HG02610 (cell line): Measurements from ENCODE around the gene ZNF469.
"Not testable (repeated sequence)": the region's sequence is repeated elsewhere in the genome, so short reads cannot be mapped to it uniquely, and the experiment has no call there.

Experiments used
- ATAC-seq: cut with Tn5 transposase; IDR thresholded peaks from one replicate; pipeline ENCODE4 v1.9.1; 2021; ENCODE audit warnings: mild to moderate bottlenecking, moderate library complexity; ENCODE audit not compliant: unreplicated experiment

The ZNF469 gene

DNA sequence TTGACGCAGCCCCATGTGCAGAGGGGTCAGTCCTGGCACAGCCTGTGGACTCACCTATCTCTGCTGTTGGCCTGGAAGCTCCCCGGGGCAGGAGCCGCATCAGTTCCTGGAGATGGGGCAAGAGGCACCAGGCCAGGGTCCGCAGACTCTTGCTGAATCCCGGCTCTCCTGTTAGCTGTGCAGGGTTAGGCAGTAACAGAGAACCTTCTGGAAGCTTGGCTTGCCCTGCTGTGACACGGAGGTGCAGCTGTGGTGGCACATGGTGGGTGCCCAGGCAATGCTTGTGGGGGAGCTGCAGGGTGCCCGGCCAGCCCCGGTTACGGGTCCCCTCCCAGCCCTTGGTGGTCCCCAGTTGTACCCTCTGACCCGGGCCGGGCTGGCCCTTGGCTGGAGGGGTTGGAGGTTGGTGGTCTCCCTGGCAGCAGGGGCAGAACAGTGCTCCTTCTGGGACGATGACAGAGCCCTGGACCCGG is 26.0 kb upstream of the ZNF469 start:
- no peak for ATAC-seq

GRCh38 chr16:88357317-88358022 is 25.3 kb upstream of the ZNF469 start:
- no peak for ATAC-seq

GRCh38 chr16:88358023-88358420 is 24.7 kb upstream of the ZNF469 start:
- ATAC-seq, result no peak

- ATAC-seq, result no peak
Observed at GRCh38 chr16:88359008-88359407, 23.8 kb upstream of the ZNF469 start.

- ATAC-seq, result not testable (repeated sequence)
Observed at GRCh38 chr16:88360401-88360800, 22.4 kb upstream of the ZNF469 start.

GRCh38 chr16:88360999-88361398 is 21.8 kb upstream of the ZNF469 start:
- no peak for ATAC-seq

GRCh38 chr16:88361775-88362174 is 21.0 kb upstream of the ZNF469 start:
- ATAC-seq, result no peak

DNA sequence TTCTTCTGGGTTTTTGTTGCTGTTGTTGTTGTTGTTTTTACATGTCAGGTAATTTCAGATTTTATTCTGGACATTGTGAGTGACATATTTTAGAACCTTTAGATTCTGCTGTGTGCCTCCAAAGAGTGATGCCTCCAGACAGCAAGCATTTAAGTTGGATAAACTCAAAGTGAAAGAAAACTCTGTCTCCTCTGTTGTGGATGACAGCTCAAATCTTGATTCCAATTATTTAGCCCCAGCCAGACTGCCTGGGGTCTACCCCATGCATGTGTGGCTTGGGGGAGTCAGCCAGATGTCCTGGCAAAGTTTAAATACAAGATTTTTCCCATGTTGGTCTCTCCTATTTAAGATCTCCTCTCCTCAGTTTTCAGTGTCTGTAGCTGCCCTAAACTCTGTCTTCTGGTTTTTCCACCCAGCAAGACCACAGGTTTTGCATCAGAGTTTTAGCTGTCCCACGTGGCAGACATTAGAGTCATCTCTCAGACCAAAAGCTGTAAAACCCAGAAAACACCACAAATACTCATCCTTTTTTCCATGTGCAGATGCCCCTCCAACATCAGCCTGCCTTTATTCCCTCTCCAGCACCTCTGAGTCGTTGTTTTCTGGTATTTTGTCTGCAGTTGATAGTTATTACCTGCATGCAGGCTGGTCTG is 19.4 kb upstream of the ZNF469 start:
- ATAC-seq, result no peak

GRCh38 chr16:88365244-88365865 is 17.4 kb upstream of the ZNF469 start:
- no peak for ATAC-seq

DNA sequence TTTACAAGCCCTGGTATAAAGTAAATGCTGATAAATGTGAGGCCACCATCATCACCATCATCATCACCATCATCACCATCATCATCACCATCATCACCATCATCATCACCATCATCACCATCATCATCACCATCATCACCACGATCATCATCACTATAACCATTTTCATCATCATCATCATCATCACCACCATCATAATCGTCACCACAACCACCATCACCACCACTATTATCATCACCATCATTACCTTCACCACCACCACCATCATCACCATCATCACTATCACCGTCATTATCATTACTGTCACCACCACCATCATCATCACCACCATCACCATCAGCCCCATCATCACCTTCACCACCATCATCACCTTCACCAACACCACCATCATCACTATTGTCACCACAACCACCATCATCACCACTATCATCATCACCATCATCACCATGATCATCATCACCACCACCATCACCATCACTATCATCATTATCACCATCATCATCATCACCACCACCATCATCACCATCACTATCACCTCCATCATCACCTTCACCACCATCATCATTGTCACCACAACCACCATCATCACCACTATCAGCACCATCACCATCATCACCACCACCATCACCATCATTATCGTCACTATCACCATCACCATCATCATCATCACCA is 16.6 kb upstream of the ZNF469 start:
- ATAC-seq, result no peak

GRCh38 chr16:88366704-88367047 is 16.1 kb upstream of the ZNF469 start:
- no peak for ATAC-seq

GRCh38 chr16:88367560-88367959 is 15.2 kb upstream of the ZNF469 start:
- no peak for ATAC-seq

- no peak for ATAC-seq
Observed at GRCh38 chr16:88368036-88368435, 14.7 kb upstream of the ZNF469 start.

GRCh38 chr16:88368994-88369393 is 13.8 kb upstream of the ZNF469 start:
- ATAC-seq, result no peak

DNA sequence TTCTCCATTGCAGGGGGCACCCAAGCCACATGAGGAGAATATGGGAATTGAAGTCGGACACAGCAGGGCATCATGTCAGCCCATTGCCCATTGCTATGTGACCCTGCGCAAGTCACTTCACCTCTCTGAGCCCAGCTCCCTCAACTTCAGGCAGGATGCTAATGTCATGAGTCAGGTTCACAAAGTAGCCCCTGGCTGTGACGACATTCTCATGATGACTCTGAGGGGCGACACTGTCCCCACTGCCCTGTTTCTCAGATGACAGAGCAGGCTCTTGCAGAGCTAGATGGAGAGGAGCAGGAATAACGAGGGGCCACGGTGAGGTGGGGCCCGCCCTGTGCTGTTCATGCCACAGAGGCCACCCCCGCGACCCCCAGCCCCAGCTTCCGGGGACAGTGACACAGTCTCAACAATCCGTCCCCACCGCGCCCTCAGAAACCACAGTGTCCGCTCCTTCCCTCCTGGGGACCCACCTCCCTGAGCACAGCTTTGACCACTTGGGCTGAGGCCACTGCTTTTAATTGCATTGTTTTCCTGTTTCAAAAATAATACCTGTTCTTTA is 13.2 kb upstream of the ZNF469 start:
- ATAC-seq, result no peak

GRCh38 chr16:88370365-88370764 is 12.4 kb upstream of the ZNF469 start:
- no peak for ATAC-seq

DNA sequence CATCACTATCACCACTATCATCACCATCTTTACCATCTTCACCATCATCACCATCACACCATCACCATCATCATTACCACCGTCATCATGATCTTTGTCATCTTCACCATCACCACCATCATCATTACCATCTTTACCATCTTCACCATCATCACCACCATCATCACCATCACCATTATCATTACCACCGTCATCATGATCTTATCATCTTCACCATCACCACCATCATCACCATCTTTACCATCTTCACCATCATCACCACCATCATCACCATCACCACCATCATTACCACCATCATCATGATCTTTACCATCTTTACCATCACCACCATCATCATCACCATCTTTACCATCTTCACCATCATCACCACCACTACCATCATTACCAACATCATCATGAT is 10.2 kb upstream of the ZNF469 start:
- ATAC-seq, result no peak

DNA sequence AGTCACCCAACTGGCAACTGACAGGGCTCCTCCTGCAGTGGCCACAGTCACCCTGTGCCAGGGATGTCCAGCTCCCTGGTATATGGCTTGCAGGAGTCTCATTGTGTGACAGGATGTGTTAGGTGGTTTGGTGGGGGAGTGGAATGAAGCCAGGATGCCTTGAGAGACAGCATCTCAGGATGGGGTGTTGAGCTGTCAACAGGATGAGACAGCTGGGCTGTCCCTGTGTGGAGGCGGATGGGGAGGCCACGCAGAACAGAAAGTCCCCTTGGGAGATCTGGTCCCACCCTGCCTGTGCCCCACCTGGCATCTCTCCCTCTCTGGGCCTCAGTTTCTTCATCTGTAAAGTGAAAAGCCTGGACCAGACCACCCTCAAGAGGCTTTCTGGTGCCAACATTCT is 9.5 kb upstream of the ZNF469 start:
- no peak for ATAC-seq

GRCh38 chr16:88373927-88374492 is 8.7 kb upstream of the ZNF469 start:
- ATAC-seq, result no peak

DNA sequence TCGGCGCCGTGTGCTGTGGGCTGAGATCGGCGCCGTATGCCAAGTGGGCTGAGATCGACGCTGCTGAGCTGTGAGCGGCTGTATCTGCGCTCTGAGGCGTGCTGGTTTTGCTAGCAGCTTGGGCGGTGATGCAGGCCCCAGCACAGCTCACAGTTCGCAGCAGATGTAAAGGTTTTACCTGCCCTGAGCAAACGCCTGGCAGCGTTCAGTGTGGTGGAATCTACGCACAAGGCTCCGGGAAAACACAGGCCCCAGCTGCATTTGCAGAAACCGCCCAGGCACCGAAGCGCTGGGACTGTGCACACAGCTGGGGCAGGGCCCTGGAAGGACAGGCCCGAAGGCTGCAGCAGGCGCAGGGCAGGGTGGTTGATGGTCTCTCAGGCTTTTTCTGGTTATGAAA is 8.0 kb upstream of the ZNF469 start:
- no peak for ATAC-seq
